Activated B cell treated with CpG ODN at 0.5 μM for 24 hours (primary cell): ENCODE data around the gene MAP7D1. TPM values are rescaled to one million over a fixed set of nuclear protein-coding genes. Genes with fewer than 3 reads are reported as not detected.
A peak's percentile ranks its signal among the peaks of the same experiment; 100 is the strongest.
"Not testable (repeated sequence)": the region's sequence is repeated elsewhere in the genome, so short reads cannot be mapped to it uniquely, and the experiment has no call there.

Source experiments
- ATAC-seq: fragments of 200-7000 bp; cut with Tn5 transposase; one replicate; pipeline ENCODE4 v1.10.0; 2021; ENCODE audit warnings: low read depth, mild to moderate bottlenecking, moderate library complexity
- CTCF ChIA-PET: fragments of 350-600 bp; sonication (Branson Sonifier 250); formaldehyde crosslinking; loops from one replicate; lab custom pipeline; 2021; ENCODE audit warnings: antibody characterized with exemption; lab: Charles Lee
- POLR2A ChIA-PET: fragments of 350-600 bp; sonication (Branson Sonifier 250); formaldehyde crosslinking; loops from one replicate; lab custom pipeline; 2021; ENCODE audit warnings: antibody characterized with exemption; lab: Charles Lee
- DNase-seq: peaks from one replicate; pipeline ENCODE4 v3.0.0; 2022
- H3K27ac Mint-ChIP-seq: one replicate; pipeline ENCODE4 v1.8.0; 2020; ENCODE audit warnings: mixed read lengths
- H3K27me3 Mint-ChIP-seq: one replicate; pipeline ENCODE4 v1.8.0; 2021; ENCODE audit warnings: mixed read lengths
- H3K36me3 Mint-ChIP-seq: one replicate; pipeline ENCODE4 v1.8.0; 2021; ENCODE audit warnings: low read depth, mixed read lengths
- H3K4me1 Mint-ChIP-seq: one replicate; pipeline ENCODE4 v1.8.0; 2021; ENCODE audit warnings: mixed read lengths
- H3K4me3 Mint-ChIP-seq: one replicate; pipeline ENCODE4 v1.8.0; 2020; ENCODE audit warnings: mild to moderate bottlenecking, mixed read lengths
- H3K9me3 Mint-ChIP-seq: one replicate; pipeline ENCODE4 v1.8.0; 2020; ENCODE audit warnings: mixed read lengths
- intact Hi-C: fragments of 100-400 bp; cut with micrococcal nuclease; formaldehyde crosslinking; loops from one replicate; pipeline ENCODE4 v1.15.1; 2024
- total RNA-seq: library from RNA; stranded (reverse); gene quantifications from 2 replicates; pipeline ENCODE4 v1.2.3, GENCODE V29; 2022
- TF ChIP-seq, protein P1 (sequence below): fragments of 200-600 bp; IDR thresholded peaks from one replicate; pipeline ENCODE4 v1.8.0; 2022; ENCODE audit warnings: antibody characterized with exemption, mild to moderate bottlenecking

MAP7D1 gene
- total RNA-seq, 1 donor from 2014 or later, result 59.9 TPM

DNA sequence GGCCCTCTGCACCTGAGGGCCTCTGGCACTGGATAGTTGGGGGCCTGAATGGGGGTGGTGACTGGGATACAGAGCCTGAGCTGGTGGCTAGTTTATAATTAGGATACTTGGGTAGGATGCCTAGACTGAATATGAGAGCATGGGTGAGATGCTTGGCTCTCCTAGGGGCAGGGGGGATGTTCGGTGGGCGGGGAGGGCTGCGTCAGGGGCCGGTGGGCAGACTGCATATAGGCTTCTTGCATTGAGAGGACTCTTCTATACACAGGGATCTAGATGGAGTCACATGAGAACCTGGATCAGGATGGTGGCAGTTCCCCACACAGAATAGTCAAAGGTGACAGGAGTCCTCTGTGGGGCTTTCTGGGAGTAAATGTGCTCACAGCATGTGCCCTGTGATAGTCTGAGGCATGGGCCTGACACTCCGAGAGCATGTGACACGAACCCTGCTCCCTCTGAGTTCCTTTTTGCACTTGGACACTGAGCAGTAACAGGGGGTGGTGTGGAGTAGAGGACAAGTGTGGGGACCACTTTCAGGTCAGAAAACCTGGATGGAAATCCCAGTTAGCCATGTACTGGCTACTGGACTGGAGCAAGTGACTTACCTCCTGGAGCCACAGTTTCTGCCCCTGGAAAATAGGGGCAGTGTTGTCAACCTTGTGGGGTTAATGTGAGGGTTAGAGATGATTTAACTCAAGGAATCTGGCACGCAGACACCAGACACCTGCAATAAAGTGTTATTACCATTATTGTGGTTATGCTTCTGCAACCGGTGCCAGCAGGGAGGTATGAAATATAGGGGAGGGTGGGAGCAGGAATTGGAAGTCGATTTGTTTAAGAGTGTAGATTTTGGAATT is 2.2 kb downstream of the MAP7D1 start:
- Mint-ChIP-seq H3K27ac (peak overlapping the region; percentile 85), H3K27me3 (no peaks in the 10 kb centered on the region), H3K4me1 (peaks cover 69% of the 10 kb centered on the region), H3K4me3 (peak overlapping the region; percentile 89), H3K36me3 (peaks cover 3% of the 10 kb centered on the region), H3K9me3 (no peaks in the 10 kb centered on the region)
- DNase-seq (no peak), ATAC-seq (no peak)
- CTCF ChIA-PET, result no interaction called here
- TF ChIP-seq, protein P1, sequence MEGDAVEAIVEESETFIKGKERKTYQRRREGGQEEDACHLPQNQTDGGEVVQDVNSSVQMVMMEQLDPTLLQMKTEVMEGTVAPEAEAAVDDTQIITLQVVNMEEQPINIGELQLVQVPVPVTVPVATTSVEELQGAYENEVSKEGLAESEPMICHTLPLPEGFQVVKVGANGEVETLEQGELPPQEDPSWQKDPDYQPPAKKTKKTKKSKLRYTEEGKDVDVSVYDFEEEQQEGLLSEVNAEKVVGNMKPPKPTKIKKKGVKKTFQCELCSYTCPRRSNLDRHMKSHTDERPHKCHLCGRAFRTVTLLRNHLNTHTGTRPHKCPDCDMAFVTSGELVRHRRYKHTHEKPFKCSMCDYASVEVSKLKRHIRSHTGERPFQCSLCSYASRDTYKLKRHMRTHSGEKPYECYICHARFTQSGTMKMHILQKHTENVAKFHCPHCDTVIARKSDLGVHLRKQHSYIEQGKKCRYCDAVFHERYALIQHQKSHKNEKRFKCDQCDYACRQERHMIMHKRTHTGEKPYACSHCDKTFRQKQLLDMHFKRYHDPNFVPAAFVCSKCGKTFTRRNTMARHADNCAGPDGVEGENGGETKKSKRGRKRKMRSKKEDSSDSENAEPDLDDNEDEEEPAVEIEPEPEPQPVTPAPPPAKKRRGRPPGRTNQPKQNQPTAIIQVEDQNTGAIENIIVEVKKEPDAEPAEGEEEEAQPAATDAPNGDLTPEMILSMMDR, result no peak
- intact Hi-C loops, result no loop called here
- POLR2A ChIA-PET, result interaction anchor here (3.3 kb wide), 1 partner anchor 30 kb away, joined by 15 read pairs; no protein-coding TSS in a partner anchor

- POLR2A ChIA-PET, result interaction anchor here (1.5 to 4.7 kb wide), 3 partner anchors 8 to 65 kb away, joined by 5 to 95 read pairs (median 7); partner anchors contain the start of genes THRAP3 and TRAPPC3
Observed at GRCh38 chr1:36158827-36159252, 2.9 kb downstream of the MAP7D1 start.

DNA sequence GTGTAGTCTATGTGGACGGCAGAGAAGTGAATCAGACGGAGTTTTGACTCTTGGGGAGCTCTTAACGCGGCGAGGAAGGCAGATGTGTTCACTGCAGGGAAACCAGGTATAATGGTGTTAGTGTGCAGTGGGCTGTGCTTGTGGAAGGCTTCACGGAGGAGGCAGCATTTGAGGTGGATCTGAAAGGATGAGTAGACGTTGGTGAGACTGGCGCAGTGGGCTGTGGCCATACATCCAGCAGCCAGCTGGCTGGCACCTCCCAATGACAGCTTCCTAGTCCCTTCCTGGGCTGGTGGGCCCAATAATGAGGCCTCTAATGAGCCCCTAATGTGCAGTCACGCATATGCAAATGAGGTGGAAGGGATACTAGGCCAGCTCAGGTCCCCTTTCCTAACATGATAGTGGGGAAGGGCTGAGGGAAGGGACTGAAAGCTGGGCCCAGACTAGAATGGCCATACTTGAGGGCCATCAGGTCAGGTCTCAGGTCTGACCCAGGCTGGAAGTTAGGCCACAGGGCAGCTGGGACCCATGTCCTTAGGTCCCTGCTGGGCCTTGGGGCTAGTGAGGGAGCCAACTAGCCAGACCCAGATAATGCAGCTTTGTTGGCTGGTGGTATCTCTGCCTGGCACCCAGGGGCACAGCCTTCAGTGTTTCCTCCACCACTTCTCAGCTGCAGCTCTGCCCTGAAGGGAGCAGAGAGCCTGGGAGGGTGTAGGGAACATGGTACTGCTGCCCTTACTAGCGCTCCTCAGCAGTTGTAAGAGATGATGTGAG is 3.8 kb downstream of the MAP7D1 start:
- ChIA-PET CTCF (interaction anchor here (1.1 to 6.6 kb wide), 5 partner anchors 8 to 126 kb away, joined by 3 to 48 read pairs (median 3); partner anchors contain the start of genes THRAP3 and TRAPPC3), POLR2A (interaction anchor here (1.5 to 4.7 kb wide), 3 partner anchors 9 to 64 kb away, joined by 5 to 95 read pairs (median 7); partner anchors contain the start of genes THRAP3 and TRAPPC3)
- intact Hi-C loops, result no loop called here
- peaks cover 7% of the 10 kb centered on the region for H3K36me3 Mint-ChIP-seq
- no peak for ATAC-seq
- no peak for DNase-seq
- peak overlapping the region; percentile 55 for H3K27ac Mint-ChIP-seq
- H3K4me1 Mint-ChIP-seq, result peaks cover 75% of the 10 kb centered on the region
- H3K27me3 Mint-ChIP-seq, result no peaks in the 10 kb centered on the region
- no peak overlapping the region for H3K4me3 Mint-ChIP-seq
- H3K9me3 Mint-ChIP-seq, result no peaks in the 10 kb centered on the region
- TF ChIP-seq, protein P1, result no peak

More at GRCh38 chr1:36158827-36159252, 2.9 kb downstream of the MAP7D1 start:
- H3K4me1 Mint-ChIP-seq, result peaks cover 70% of the 10 kb centered on the region
- intact Hi-C loops, H3K27me3 Mint-ChIP-seq, DNase-seq, ATAC-seq, H3K36me3 Mint-ChIP-seq, H3K9me3 Mint-ChIP-seq: not testable (repeated sequence)
- H3K27ac Mint-ChIP-seq, result peak overlapping the region; percentile 5
- peak overlapping the region; percentile 11 for H3K4me3 Mint-ChIP-seq
- CTCF ChIA-PET, result interaction anchor here (6.6 kb wide), 1 partner anchor 9 kb away, joined by 48 read pairs; the partner anchor contains the start of gene TRAPPC3

- peak overlapping the region; percentile 55 for H3K27ac Mint-ChIP-seq
- TF ChIP-seq, protein P1, result no peak
- H3K36me3 Mint-ChIP-seq, result peaks cover 8% of the 10 kb centered on the region
- no peaks in the 10 kb centered on the region for H3K27me3 Mint-ChIP-seq
- DNase-seq, result no peak
- no peaks in the 10 kb centered on the region for H3K9me3 Mint-ChIP-seq
- ATAC-seq, result no peak
- H3K4me3 Mint-ChIP-seq, result peak overlapping the region; percentile 48
- H3K4me1 Mint-ChIP-seq, result peaks cover 69% of the 10 kb centered on the region
- ChIA-PET POLR2A (interaction anchor here (2.2 to 4.7 kb wide), 3 partner anchors 9 to 62 kb away, joined by 7 to 95 read pairs (median 22); partner anchors contain the start of genes THRAP3 and TRAPPC3), CTCF (interaction anchor here (1.0 to 6.6 kb wide), 6 partner anchors 8 to 125 kb away, joined by 3 to 48 read pairs (median 3); partner anchors contain the start of genes THRAP3 and TRAPPC3)
- intact Hi-C loops, result no loop called here
Observed at GRCh38 chr1:36160388-36160948, 4.5 kb downstream of the MAP7D1 start.

- POLR2A ChIA-PET, result interaction anchor here (0.9 to 4.7 kb wide), 5 partner anchors 10 to 226 kb away, joined by 4 to 95 read pairs (median 8); partner anchors contain the start of genes THRAP3 and TRAPPC3
- Mint-ChIP-seq H3K27ac (peak overlapping the region; percentile 92), H3K9me3 (no peaks in the 10 kb centered on the region), H3K4me3 (peak overlapping the region; percentile 65), H3K4me1 (peaks cover 69% of the 10 kb centered on the region), H3K36me3 (peaks cover 8% of the 10 kb centered on the region), H3K27me3 (no peaks in the 10 kb centered on the region)
- ATAC-seq (no peak), DNase-seq (no peak)
- CTCF ChIA-PET, result interaction anchor here (1.0 to 6.6 kb wide), 6 partner anchors 9 to 122 kb away, joined by 3 to 48 read pairs (median 3); partner anchors contain the start of genes THRAP3 and TRAPPC3
- intact Hi-C loops, result no loop called here
- TF ChIP-seq, protein P1, result no peak
Observed at GRCh38 chr1:36160949-36161485, 5.1 kb downstream of the MAP7D1 start.
